ENCODE results near the gene HDGFL1.

Gene HDGFL1

DNA sequence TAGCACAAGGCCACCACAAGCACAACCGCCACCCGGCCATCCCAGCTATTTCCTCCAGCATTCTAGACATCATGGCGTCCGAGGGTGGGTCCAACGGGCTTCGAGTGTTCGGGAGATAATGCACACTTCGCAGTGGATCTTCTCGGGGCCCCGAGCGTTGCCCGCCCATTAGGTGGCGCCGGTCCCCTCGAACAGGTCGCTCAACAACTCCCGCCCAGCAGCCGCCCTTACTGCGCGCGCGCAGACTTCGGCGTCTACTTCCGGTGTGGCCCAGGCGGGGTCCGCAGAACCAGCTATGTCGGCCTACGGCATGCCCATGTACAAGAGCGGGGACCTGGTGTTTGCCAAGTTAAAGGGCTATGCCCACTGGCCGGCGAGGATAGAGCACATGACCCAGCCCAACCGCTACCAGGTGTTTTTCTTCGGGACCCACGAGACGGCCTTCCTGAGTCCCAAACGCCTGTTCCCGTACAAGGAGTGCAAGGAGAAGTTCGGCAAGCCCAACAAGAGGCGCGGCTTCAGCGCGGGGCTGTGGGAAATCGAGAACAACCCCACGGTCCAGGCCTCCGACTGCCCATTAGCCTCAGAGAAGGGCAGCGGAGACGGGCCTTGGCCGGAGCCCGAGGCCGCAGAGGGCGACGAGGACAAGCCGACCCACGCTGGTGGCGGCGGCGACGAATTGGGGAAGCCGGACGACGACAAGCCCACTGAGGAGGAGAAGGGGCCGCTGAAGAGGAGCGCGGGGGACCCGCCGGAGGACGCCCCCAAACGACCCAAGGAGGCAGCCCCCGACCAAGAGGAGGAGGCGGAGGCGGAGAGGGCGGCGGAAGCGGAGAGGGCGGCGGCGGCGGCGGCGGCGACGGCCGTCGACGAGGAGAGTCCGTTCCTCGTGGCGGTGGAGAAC, at the start of gene HDGFL1:
Gene HDGFL1, plus strand, starts transcription at position 286 of the 904 bp plus-strand sequence. Its CDS starts 10 bp downstream, at position 296.
- no peak for FAIRE-seq

GRCh38 chr6:22521035-22521434, 48.3 kb upstream of the HDGFL1 start:
- no peak for FAIRE-seq

DNA sequence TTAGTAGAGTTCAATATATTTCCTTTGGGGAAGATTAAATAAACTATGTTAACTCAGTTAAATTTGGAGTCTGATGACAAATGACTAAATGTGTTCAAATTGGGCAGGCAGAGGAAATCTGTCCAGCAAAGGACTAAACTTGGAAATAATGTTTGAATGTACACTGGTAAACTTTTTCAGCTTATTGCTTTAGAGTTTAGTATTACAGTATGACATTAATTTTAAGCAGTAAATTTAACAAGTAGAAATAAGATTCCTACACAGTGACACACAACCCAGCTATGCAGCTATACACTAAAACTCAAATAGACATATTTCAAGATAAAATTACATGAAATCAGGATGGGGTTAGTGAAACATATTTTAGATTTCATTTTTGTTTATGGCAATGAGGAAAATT, 42.6 kb upstream of the HDGFL1 start:
- FAIRE-seq, result no peak

GRCh38 chr6:22529866-22530265, 39.5 kb upstream of the HDGFL1 start:
- no peak for FAIRE-seq

- FAIRE-seq, result no peak
Measured at GRCh38 chr6:22530506-22530905, 38.9 kb upstream of the HDGFL1 start.

DNA sequence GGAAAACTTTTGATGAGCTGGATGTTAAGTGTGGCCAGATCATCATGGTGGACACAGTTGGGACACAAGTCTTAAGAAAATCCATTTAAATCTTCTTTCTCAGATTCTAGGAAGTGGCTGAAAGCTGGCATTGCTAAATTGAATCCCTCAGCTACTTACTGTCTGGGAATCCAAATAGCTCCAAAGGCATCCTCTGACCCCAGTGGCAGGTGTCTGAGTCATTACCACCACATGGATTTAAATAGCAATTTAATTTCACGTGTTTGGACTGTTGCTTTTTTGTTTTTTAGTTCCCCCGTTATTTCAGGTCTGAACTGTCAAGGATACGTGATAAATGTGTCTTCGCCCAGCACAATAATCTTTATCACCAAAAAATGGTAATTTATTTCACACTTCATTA, 33.2 kb upstream of the HDGFL1 start:
- FAIRE-seq, result no peak

DNA sequence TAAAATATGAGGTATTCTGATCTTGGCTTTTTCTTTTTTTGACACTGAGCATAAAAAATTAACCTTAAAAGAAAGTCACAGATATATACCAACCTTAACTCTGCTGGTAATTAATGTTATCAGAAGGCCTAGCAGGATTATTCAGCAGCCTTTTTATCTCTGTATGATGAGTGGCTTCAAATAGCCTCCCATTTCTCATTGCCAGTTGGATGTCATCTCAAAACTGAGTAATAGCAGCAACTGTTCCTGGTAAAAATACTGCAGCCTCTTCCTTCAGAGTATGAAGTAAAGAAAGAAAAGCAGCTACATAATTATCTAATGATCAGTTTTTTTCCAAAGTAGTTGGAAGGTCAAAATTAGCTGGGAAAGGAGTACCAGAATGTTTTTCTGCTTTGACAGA, 24.9 kb upstream of the HDGFL1 start:
- FAIRE-seq, result no peak

DNA sequence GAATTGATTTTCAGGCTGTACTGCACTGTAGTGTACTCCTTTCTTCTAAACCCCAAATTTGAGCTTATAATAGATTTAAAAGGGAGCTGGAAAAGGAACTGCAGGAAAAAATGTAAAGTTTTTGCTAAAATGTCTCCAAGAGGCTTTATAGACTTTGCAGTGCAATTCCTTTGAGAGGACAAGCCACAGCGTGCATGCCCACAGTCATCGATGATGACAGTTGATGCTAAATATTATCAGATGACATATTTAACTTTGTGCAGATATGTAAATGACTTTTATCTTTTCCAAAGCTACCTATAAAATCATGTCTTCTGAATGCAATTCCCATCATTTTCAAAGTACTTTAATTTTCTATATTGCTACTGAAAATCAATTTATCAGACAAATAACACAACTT, 24.3 kb upstream of the HDGFL1 start:
- FAIRE-seq, result no peak

DNA sequence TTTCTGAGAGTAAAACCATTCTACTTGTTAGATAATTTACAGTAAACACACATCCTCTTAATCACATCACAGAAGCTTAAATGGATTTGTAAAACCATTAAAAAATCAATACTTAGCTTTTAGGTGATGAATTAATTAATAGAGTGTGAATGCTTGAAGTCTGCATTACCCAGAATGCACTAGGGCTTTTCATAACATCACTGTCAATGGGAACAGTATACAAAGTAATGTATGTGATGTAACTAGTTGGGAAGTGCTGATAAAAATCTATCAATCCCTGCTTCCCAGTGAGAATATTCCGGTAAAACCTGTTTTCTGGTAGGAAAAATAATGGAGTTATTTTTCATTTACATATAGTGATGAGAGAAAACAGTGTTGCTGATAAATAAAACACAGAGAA, 23.1 kb upstream of the HDGFL1 start:
- no peak for FAIRE-seq

DNA sequence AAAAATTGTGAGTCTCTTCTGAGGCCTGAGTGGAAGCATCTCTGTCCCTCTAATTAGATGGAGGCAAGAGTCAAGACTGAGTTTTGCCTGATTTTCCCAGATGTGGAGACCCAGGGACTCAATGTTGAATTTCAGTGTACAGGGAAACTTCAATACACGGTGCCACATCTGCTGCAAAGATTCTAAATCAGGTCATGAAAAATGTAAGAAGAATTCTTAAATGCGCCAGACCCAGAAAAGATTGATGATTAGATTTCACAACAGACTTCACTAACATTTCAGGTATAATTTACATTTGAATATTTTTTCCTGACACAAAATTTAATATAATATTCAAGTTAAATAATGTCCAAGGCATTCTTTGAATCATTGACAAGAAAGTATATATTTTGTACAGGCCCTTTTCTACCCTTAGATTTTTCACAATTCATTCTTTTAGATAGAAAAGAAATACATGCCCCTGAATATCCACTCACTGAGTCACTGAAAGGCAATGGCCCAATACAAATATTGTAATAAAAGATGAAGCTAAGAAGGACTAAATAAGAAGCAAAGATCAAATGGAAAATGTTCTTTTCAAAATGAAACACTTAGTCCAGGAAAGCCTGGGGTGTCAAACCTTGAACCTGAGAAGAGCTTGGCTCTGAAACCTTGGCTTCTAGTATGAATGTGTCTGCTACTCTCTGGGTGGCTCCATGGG, 18.2 kb upstream of the HDGFL1 start:
- FAIRE-seq, result no peak

GRCh38 chr6:22556266-22556665, 13.1 kb upstream of the HDGFL1 start:
- no peak for FAIRE-seq

DNA sequence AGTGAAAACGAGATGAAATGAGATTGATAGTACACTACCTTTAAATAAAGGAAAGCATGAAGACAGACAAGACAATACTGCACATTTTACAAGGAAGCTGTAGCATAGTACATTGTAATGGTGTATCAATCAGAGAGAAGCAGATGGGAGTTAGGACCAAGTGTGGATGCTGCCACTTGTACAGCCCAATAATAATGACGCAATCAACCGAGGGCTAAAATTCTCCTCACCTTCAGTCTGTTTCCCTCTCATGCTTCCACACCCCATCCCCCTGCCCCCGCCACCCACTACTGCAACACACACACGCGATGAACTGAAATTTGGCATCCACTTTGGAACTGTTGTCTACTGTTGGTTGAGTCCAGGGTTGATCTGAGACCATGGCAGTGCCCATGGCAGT, 12.4 kb upstream of the HDGFL1 start:
- FAIRE-seq, result no peak

GRCh38 chr6:22558288-22558882, 11.0 kb upstream of the HDGFL1 start:
- FAIRE-seq, result no peak

- FAIRE-seq, result no peak
Measured at GRCh38 chr6:22568854-22569253, 512 bp upstream of the HDGFL1 start.

DNA sequence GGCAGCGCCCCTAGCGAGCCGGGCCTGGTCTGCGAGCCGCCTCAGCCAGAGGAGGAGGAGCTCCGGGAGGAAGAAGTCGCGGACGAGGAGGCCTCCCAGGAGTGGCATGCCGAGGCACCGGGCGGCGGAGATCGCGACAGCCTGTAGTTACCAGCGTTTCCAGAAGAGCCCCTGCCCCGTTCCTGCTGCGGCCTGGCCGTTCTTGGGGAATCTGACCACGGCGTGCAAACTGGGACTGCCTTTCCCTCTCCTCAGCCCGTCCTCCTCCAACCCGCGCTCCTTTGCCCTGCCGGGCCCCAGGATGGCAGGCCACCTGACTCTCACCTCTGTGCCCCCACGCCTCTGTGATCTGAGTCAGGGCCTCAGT, 802 bp downstream of the HDGFL1 start:
- FAIRE-seq, result no peak

DNA sequence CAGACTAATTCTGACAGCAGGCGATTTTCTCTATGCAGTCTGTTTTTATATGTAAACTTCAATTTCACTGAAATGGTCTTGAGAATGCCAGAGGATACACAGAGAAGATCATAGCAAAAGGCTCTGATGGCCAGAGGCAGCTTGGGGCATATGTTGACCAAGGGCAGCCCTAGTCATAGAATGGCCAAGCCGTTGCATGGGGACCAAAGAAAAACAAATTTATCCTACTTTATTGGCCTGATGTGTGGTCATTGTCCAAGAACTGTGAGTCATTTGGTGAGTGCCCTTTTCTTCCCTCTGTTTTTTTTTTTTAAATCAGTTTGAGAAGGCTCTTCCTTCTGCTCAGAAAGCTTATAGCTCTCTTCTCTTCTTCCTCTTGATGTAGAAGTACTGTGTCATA, 5.8 kb downstream of the HDGFL1 start:
- no peak for FAIRE-seq

DNA sequence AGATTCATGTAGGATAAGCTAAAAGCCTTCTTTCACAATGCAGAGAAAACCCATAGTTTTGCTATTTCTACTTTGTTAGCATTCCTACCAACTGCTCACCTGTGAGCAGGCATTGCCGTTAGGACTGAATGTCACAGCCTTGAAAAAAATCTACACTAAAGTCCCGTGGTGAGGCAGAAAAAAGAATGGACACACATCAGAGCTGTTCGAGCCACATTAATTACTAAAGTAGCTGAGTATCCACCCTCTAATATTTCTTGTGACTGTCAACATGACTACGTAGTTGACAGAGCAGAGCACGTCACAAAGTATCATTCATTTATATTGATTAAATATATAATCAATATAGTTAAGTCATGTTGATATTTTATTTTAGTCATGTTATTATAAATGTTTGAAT, 10.1 kb downstream of the HDGFL1 start:
- FAIRE-seq, result no peak

DNA sequence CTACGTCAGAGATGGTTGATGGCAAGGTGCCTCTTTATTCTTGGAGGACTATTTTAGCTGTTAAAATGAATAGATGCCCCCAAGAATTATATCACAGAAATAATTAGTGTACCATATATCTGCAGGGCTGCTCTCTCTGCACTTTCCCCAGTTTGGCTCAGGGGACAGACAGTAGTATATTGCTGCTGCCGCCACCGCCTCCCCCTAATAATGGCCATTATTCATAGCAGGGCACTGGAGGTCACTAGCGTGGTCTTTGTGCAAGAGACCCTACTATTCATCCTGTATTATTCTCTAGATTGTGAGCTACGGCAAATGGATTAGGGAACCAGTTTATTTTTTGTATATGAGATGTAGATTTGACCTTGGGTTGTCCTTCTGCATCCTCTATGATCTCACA, 11.0 kb downstream of the HDGFL1 start:
- no peak for FAIRE-seq

- no peak for FAIRE-seq
Measured at GRCh38 chr6:22582417-22583205, 13.2 kb downstream of the HDGFL1 start.

DNA sequence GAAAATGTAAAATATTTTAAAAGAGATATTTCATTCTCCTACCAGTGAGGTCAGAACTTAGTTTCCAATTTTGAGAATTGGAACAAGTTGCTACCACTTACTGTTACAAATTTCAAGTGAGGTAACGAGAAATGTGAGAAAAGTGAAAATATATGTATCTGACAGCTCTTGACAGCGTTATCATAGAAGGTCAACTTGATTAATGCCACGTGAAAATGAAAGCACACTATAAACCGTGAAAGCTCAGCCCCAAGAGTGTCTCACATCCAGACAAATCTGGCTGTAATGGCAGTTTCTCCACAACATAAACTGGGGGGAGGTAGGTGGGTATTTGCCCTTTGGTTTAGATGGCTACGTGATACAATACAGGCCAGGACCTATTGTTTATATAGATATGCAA, 13.9 kb downstream of the HDGFL1 start:
- no peak for FAIRE-seq

- FAIRE-seq, result no peak
Measured at GRCh38 chr6:22583927-22584326, 14.6 kb downstream of the HDGFL1 start.

DNA sequence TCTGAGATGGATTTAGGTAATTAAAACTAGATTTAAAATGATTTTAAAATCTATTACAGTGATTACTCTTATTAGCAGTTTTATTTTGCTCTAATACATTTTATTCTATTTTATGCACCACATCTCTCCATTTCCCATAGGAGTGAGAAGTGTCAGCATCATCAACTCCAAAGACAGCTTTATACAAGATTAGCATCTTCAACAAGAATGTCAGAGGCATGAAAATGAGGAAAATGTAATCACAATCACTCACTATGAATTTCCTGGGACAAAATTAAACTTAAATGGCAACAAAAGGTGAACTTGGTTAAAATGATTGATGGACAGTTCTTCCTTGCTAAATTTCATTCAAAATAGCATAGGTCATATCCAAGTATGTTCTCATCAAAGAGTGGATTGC, 19.8 kb downstream of the HDGFL1 start:
- FAIRE-seq, result no peak

GRCh38 chr6:22590423-22590822, 21.1 kb downstream of the HDGFL1 start:
- no peak for FAIRE-seq

Data from A204.1 (cell line).